RWPE2 (cell line): Measurements from ENCODE around the gene ACTL8.

Experiments used
- ATAC-seq: fragments of 200-7000 bp; cut with Tn5 transposase; 3 replicates; pipeline ENCODE4 v1.9.1; 2021; ENCODE audit warnings: low read depth
- DNase-seq: peaks from one replicate; pipeline ENCODE4 v3.0.0-alpha.2; 2020; ENCODE audit warnings: low spot score
- H3K27ac ChIP-seq: fragments of 450-650 bp; 2 replicates; pipeline ENCODE4 v1.5.1; 2017; ENCODE audit warnings: mild to moderate bottlenecking; ENCODE audit not compliant: poor library complexity, severe bottlenecking
- H3K27me3 ChIP-seq: fragments of 250-450 bp; sonication (Bioruptor Pico); 2 replicates; pipeline ENCODE4 v1.5.1; 2021; ENCODE audit warnings: mild to moderate bottlenecking, moderate library complexity; ENCODE audit not compliant: insufficient read depth, poor library complexity, severe bottlenecking
- H3K36me3 ChIP-seq: fragments of 250-450 bp; sonication (Bioruptor Pico); 2 replicates; pipeline ENCODE4 v1.5.1; 2020; ENCODE audit warnings: low read depth, mild to moderate bottlenecking, moderate library complexity
- H3K4me1 ChIP-seq: fragments of 250-450 bp; sonication (Bioruptor Pico); 2 replicates; pipeline ENCODE4 v1.5.1; 2021; ENCODE audit warnings: mild to moderate bottlenecking, moderate library complexity; ENCODE audit not compliant: insufficient read depth, poor library complexity, severe bottlenecking
- H3K4me3 ChIP-seq: fragments of 250-450 bp; sonication (Bioruptor Pico); 2 replicates; pipeline ENCODE4 v1.5.1; 2021; ENCODE audit warnings: mild to moderate bottlenecking, moderate library complexity; ENCODE audit not compliant: severe bottlenecking
- H3K9me3 ChIP-seq: fragments of 250-450 bp; sonication (Bioruptor Pico); 2 replicates; pipeline ENCODE4 v1.5.1; 2021; ENCODE audit warnings: mild to moderate bottlenecking, moderate library complexity; ENCODE audit not compliant: severe bottlenecking
- CTCF ChIP-seq: fragments of 450-650 bp; IDR thresholded peaks from one replicate; pipeline ENCODE4 v1.5.1; 2017; ENCODE audit warnings: mild to moderate bottlenecking, moderate library complexity; ENCODE audit not compliant: poor library complexity, severe bottlenecking

ACTL8 gene

GRCh38 chr1:17723684-17724083, 31.4 kb upstream of the ACTL8 start:
- no peak overlapping the region for H3K27ac ChIP-seq
- H3K4me3 ChIP-seq = no peak overlapping the region
- H3K4me1 ChIP-seq = no peaks in the 10 kb centered on the region
- no peaks in the 10 kb centered on the region for H3K27me3 ChIP-seq
- peak; percentile 8 for TF ChIP-seq CTCF
- ATAC-seq = no peak
- H3K9me3 ChIP-seq = no peaks in the 10 kb centered on the region
- DNase-seq = no peak
- no peaks in the 10 kb centered on the region for H3K36me3 ChIP-seq

GRCh38 chr1:17724150-17724549, 31.0 kb upstream of the ACTL8 start:
- Histone ChIP-seq H3K27ac (no peak overlapping the region), H3K4me3 (no peak overlapping the region), H3K36me3 (no peaks in the 10 kb centered on the region), H3K9me3 (no peaks in the 10 kb centered on the region), H3K4me1 (no peaks in the 10 kb centered on the region), H3K27me3 (no peaks in the 10 kb centered on the region)
- TF ChIP-seq CTCF = no peak
- ATAC-seq (no peak), DNase-seq (no peak)

- no peak for DNase-seq
- no peak for TF ChIP-seq CTCF
- no peaks in the 10 kb centered on the region for H3K36me3 ChIP-seq
- ATAC-seq = peak; percentile 14; the same call in 1 of the 3 replicates
- H3K4me3 ChIP-seq = no peak overlapping the region
- H3K27ac ChIP-seq = no peak overlapping the region
- H3K27me3 ChIP-seq = no peaks in the 10 kb centered on the region
- H3K4me1 ChIP-seq = no peaks in the 10 kb centered on the region
- no peaks in the 10 kb centered on the region for H3K9me3 ChIP-seq
These were observed 29.9 kb upstream of the ACTL8 start for GRCh38 chr1:17725084-17725719.

- H3K4me1 ChIP-seq = no peaks in the 10 kb centered on the region
- no peak overlapping the region for H3K27ac ChIP-seq
- no peak for TF ChIP-seq CTCF
- no peak for ATAC-seq
- H3K27me3 ChIP-seq = no peaks in the 10 kb centered on the region
- H3K9me3 ChIP-seq = no peaks in the 10 kb centered on the region
- DNase-seq = no peak
- H3K36me3 ChIP-seq = no peaks in the 10 kb centered on the region
- H3K4me3 ChIP-seq = no peak overlapping the region
These were observed 29.1 kb upstream of the ACTL8 start for GRCh38 chr1:17725811-17726582.
